GM23338 (cell line): ENCODE measurements around the gene TRIO.

Source experiments
- CREB1 ChIP-seq: fragments of 250-450 bp; sonication (Bioruptor Pico); IDR thresholded peaks from 2 replicates; pipeline ENCODE4 v1.5.0; 2020; ENCODE audit warnings: low read depth, mild to moderate bottlenecking, moderate library complexity
- EZH2 ChIP-seq: fragments of 200-600 bp; sonication (generic); IDR thresholded peaks from one replicate; pipeline ENCODE4 v1.8.0; 2017; ENCODE audit warnings: antibody characterized with exemption, mild to moderate bottlenecking, low read depth; ENCODE audit not compliant: unreplicated experiment
- EZH2phosphoT487 ChIP-seq: fragments of 200-600 bp; sonication (generic); IDR thresholded peaks from one replicate; pipeline ENCODE4 v1.8.1; 2018; ENCODE audit warnings: antibody characterized with exemption; ENCODE audit not compliant: unreplicated experiment
- JUNB ChIP-seq: IDR thresholded peaks from one replicate; pipeline ENCODE4 v1.6.1; 2016; ENCODE audit warnings: antibody characterized with exemption; ENCODE audit not compliant: unreplicated experiment
- NANOG ChIP-seq: IDR thresholded peaks from 2 replicates; pipeline ENCODE4 v1.6.1; 2016; ENCODE audit warnings: antibody characterized with exemption, borderline replicate concordance
- POLR2AphosphoS5 ChIP-seq: IDR thresholded peaks from 2 replicates; pipeline ENCODE4 v1.6.1; 2016; ENCODE audit warnings: antibody characterized with exemption, low read depth
- ZNF114 ChIP-seq: fragments of 250-450 bp; sonication (Bioruptor Pico); IDR thresholded peaks from 2 replicates; pipeline ENCODE4 v1.5.0; 2020; ENCODE audit warnings: mild to moderate bottlenecking, moderate library complexity
- ZNF331 ChIP-seq: fragments of 250-450 bp; sonication (Bioruptor Pico); IDR thresholded peaks from 2 replicates; pipeline ENCODE4 v1.5.0; 2020; ENCODE audit warnings: low read depth, mild to moderate bottlenecking, moderate library complexity
- TF ChIP-seq, protein P1 (sequence below), 2 experiments: fragments of 200-600 bp in 1 of 2; sonication (generic) in 1 of 2; conservative IDR thresholded peaks; 2 replicates each; pipeline versions ENCODE4 v1.5.1 to v1.6.1; 2016 to 2017; ENCODE audit warnings: antibody characterized with exemption in 2 of 2, low read depth in 2 of 2, mild to moderate bottlenecking in 2 of 2, moderate library complexity in 1 of 2
- TF ChIP-seq, protein P2 (sequence below): IDR thresholded peaks from 2 replicates; pipeline ENCODE4 v1.6.1; 2016; ENCODE audit warnings: antibody characterized with exemption
- TF ChIP-seq, protein P3 (sequence below): IDR thresholded peaks from one replicate; pipeline ENCODE4 v1.6.1; 2018; ENCODE audit warnings: antibody characterized with exemption; ENCODE audit not compliant: unreplicated experiment

DNA sequence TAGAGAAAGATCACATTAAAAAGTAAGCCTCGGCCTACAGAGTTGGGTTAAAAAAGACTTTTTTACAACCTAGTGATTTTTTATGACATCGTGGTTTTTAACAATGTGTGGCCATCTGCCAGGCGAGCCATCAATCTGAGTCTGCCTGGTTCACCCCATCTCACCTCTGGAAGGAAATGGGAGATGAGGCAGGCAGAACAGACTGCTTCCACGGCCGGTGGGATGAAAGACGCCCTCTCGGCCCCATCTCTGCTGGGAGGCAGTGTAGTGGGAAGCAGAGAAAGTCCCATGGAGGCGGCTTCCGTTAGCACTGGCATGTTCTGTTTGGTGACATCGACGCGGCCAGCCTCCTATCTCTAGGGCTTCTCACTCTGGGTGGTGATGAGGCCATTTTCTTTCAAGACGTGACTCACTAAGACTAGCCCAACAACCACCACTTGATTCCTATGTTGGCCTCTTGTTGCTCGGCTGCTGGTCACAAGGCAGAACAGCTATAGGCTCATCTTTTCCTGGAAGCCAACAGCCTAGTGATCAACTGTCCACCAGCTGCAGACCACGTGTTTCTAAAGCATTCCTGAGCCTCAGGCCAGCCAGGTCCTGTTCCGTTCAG lies 306.0 kb downstream of the TRIO start:
- TF ChIP-seq CREB1: no peak
- TF ChIP-seq, protein P1, sequence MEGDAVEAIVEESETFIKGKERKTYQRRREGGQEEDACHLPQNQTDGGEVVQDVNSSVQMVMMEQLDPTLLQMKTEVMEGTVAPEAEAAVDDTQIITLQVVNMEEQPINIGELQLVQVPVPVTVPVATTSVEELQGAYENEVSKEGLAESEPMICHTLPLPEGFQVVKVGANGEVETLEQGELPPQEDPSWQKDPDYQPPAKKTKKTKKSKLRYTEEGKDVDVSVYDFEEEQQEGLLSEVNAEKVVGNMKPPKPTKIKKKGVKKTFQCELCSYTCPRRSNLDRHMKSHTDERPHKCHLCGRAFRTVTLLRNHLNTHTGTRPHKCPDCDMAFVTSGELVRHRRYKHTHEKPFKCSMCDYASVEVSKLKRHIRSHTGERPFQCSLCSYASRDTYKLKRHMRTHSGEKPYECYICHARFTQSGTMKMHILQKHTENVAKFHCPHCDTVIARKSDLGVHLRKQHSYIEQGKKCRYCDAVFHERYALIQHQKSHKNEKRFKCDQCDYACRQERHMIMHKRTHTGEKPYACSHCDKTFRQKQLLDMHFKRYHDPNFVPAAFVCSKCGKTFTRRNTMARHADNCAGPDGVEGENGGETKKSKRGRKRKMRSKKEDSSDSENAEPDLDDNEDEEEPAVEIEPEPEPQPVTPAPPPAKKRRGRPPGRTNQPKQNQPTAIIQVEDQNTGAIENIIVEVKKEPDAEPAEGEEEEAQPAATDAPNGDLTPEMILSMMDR (conservative IDR thresholded peaks at IDR 0.05; ENCODE audit: low read depth in 2 of 2): no peak
- no peak for TF ChIP-seq EZH2
- no peak for TF ChIP-seq POLR2AphosphoS5
- TF ChIP-seq, protein P2, sequence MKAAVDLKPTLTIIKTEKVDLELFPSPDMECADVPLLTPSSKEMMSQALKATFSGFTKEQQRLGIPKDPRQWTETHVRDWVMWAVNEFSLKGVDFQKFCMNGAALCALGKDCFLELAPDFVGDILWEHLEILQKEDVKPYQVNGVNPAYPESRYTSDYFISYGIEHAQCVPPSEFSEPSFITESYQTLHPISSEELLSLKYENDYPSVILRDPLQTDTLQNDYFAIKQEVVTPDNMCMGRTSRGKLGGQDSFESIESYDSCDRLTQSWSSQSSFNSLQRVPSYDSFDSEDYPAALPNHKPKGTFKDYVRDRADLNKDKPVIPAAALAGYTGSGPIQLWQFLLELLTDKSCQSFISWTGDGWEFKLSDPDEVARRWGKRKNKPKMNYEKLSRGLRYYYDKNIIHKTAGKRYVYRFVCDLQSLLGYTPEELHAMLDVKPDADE: no peak
- no peak for TF ChIP-seq EZH2phosphoT487
- TF ChIP-seq ZNF114 (CRISPR knock-in tag): no peak
- TF ChIP-seq, protein P3, sequence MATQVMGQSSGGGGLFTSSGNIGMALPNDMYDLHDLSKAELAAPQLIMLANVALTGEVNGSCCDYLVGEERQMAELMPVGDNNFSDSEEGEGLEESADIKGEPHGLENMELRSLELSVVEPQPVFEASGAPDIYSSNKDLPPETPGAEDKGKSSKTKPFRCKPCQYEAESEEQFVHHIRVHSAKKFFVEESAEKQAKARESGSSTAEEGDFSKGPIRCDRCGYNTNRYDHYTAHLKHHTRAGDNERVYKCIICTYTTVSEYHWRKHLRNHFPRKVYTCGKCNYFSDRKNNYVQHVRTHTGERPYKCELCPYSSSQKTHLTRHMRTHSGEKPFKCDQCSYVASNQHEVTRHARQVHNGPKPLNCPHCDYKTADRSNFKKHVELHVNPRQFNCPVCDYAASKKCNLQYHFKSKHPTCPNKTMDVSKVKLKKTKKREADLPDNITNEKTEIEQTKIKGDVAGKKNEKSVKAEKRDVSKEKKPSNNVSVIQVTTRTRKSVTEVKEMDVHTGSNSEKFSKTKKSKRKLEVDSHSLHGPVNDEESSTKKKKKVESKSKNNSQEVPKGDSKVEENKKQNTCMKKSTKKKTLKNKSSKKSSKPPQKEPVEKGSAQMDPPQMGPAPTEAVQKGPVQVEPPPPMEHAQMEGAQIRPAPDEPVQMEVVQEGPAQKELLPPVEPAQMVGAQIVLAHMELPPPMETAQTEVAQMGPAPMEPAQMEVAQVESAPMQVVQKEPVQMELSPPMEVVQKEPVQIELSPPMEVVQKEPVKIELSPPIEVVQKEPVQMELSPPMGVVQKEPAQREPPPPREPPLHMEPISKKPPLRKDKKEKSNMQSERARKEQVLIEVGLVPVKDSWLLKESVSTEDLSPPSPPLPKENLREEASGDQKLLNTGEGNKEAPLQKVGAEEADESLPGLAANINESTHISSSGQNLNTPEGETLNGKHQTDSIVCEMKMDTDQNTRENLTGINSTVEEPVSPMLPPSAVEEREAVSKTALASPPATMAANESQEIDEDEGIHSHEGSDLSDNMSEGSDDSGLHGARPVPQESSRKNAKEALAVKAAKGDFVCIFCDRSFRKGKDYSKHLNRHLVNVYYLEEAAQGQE: no peak
- no peak for TF ChIP-seq NANOG
- no peak for TF ChIP-seq ZNF331 (CRISPR knock-in tag)
- TF ChIP-seq JUNB: no peak
